Activated CD4-positive, alpha-beta memory T cell treated with anti-CD3 and anti-CD28 coated beads for 36 hours (primary cell): ENCODE results near the gene AATF. TPM values are rescaled to one million over a fixed set of nuclear protein-coding genes. Genes with fewer than 3 reads are reported as not detected.

Source experiments
- CTCF ChIA-PET: fragments of 350-600 bp; sonication (Branson Sonifier 250); formaldehyde crosslinking; loops from one replicate; lab custom pipeline; 2021; ENCODE audit warnings: antibody characterized with exemption, inconsistent platforms; lab: Charles Lee
- POLR2A ChIA-PET: fragments of 350-600 bp; sonication (Branson Sonifier 250); formaldehyde crosslinking; loops from one replicate; lab custom pipeline; 2021; ENCODE audit warnings: antibody characterized with exemption; lab: Charles Lee
- DNase-seq: peaks from one replicate; pipeline ENCODE4 v3.0.0-alpha.2; 2020
- H3K27ac Mint-ChIP-seq: one replicate; pipeline ENCODE4 v1.8.0; 2021; ENCODE audit warnings: mixed read lengths
- H3K27me3 Mint-ChIP-seq: one replicate; pipeline ENCODE4 v1.8.0; 2021; ENCODE audit warnings: mixed read lengths
- H3K36me3 Mint-ChIP-seq: one replicate; pipeline ENCODE4 v1.8.0; 2021; ENCODE audit warnings: mixed read lengths
- H3K4me1 Mint-ChIP-seq: one replicate; pipeline ENCODE4 v1.8.0; 2021; ENCODE audit warnings: low read depth, mixed read lengths
- H3K4me3 Mint-ChIP-seq: one replicate; pipeline ENCODE4 v1.8.0; 2021; ENCODE audit warnings: mild to moderate bottlenecking, mixed read lengths
- H3K9me3 Mint-ChIP-seq: one replicate; pipeline ENCODE4 v1.8.0; 2021; ENCODE audit warnings: mixed read lengths
- intact Hi-C: fragments of 100-400 bp; cut with micrococcal nuclease; formaldehyde crosslinking; loops from one replicate; pipeline ENCODE4 v1.15.1; 2023
- total RNA-seq, 2 experiments: library from RNA; stranded (reverse); gene quantifications; one replicate each; pipeline ENCODE4 v1.2.3, GENCODE V29; 2021

Gene AATF, protein sequence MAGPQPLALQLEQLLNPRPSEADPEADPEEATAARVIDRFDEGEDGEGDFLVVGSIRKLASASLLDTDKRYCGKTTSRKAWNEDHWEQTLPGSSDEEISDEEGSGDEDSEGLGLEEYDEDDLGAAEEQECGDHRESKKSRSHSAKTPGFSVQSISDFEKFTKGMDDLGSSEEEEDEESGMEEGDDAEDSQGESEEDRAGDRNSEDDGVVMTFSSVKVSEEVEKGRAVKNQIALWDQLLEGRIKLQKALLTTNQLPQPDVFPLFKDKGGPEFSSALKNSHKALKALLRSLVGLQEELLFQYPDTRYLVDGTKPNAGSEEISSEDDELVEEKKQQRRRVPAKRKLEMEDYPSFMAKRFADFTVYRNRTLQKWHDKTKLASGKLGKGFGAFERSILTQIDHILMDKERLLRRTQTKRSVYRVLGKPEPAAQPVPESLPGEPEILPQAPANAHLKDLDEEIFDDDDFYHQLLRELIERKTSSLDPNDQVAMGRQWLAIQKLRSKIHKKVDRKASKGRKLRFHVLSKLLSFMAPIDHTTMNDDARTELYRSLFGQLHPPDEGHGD
- total RNA-seq = 10 to 100 TPM; 85.6 to 89.1 TPM

DNA sequence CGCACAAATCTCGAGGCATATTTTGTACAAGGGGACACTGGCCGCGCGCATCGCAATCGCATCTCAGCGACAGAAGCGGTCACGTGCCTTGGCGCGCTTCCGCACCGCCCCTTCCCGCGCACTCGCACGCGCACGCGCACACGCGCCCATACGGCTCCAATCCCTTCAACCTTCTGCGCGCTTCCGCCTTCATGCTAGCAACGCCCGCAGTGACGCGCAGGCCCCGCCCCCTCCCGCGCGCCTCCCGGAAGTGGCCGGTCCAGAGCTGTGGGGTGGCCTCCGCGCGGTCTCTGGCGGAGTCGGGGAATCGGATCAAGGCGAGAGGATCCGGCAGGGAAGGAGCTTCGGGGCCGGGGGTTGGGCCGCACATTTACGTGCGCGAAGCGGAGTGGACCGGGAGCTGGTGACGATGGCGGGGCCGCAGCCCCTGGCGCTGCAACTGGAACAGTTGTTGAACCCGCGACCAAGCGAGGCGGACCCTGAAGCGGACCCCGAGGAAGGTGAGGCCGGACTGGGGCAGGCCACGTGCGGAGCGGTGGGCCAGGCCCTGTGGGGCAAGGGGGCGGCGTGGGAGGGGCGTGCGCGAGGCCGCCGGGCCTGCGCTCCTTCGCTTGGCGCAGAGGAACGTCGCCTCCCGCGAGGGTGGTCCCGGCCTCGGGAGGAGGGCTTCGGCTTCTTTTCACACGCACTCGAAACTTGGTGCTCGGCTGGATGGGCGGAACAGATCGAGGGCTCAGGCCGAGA lies at the start of gene AATF:
AATF (plus strand) TSS at position 238 of the 744 bp plus-strand sequence; CDS start at position 410, 172 bp downstream.
- H3K27ac Mint-ChIP-seq = peak within 1 kb of the TSS; percentile 89
- POLR2A ChIA-PET = interaction anchor here (0.6 to 2.1 kb wide), 6 partner anchors 9 to 340 kb away, joined by 3 to 9 read pairs (median 4); partner anchors contain the start of gene LHX1
- peaks cover 46% of the 10 kb centered on the region for H3K4me1 Mint-ChIP-seq
- DNase-seq = peak; percentile 97
- CTCF ChIA-PET = interaction anchor here (0.7 to 2.1 kb wide), 8 partner anchors 10 to 424 kb away, joined by 3 to 7 read pairs (median 3); no protein-coding TSS in a partner anchor
- H3K27me3 Mint-ChIP-seq = peaks cover 30% of the 10 kb centered on the region
- peak within 1 kb of the TSS; percentile 94 for H3K4me3 Mint-ChIP-seq
- H3K36me3 Mint-ChIP-seq = peaks cover 37% of the 10 kb centered on the region
- intact Hi-C loops = loop anchor here (5.0 to 10.0 kb wide), 5 partner anchors 78 to 796 kb away; partner anchors contain the start of gene HNF1B
- H3K9me3 Mint-ChIP-seq = no peaks in the 10 kb centered on the region

DNA sequence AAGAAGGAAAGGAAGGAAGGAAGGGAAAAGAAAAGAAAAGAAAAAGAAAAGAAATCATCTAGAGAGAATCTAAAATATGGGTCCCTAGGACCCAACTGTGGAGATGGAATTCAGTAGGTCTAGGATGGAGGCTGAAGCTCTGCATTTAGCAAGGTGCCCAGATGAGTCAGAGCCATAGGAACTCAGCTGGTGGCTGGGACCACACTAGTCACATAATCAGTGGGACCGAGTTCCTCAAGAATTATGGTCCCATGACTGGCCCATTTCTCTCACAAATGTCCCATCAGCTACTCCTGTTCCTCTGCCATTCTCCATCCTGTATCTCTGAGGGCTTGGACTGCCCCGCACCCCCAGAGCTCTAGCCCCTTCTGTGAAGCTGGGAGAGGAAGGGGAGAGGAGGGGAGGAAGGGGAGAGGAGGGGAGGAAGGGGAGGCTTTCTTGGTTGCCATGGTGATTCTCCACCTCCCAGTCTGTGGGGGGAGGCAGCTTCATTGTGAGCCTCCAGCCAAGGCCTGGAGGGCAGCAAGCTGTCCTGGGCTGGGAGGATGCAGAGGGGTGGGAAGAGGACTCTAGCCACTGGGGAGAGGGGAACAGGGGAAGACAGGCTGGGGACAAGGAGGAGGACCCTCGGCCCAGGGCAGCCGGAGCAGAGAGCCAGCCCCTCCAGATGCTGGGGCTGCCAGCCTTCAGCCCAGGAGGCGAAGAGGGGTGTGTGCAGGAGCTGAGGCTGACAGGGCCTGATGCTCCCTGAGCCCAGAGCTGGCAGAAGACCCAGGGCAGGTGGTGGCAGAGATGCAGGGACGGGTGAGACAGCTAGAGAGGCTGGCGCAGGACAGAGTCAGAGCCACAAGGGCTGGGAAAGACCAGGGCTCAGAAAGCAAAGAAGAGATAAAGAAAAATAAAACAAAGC lies 49.2 kb upstream of the AATF start:
- Mint-ChIP-seq H3K4me3 (no peak overlapping the region), H3K27ac (no peak overlapping the region), H3K27me3 (peaks cover 14% of the 10 kb centered on the region), H3K36me3 (no peaks in the 10 kb centered on the region), H3K4me1 (no peaks in the 10 kb centered on the region), H3K9me3 (no peaks in the 10 kb centered on the region)
- CTCF ChIA-PET = no interaction called here
- DNase-seq = no peak
- intact Hi-C loops = no loop called here
- POLR2A ChIA-PET = interaction anchor here (0.7 kb wide), 1 partner anchor 127 kb away, joined by 3 read pairs; no protein-coding TSS in a partner anchor

DNA sequence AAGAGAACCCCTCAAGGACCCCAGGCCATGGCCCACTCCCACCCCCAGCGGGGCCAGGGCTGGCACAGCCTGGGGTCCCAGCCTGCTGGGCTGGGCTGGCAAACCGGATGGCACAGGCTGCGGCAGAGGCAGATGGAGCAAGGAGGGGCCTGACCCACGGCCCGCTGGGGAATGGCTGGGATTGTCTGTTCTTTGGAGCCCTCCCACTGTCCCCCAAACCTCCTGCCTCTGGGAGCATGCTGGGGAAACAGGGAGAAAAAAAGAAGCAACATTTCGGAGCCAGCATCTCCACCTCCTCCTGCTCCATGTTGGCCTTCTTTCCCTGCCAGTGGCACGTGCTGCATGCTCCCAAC lies 48.6 kb upstream of the AATF start:
- CTCF ChIA-PET = no interaction called here
- H3K4me3 Mint-ChIP-seq = no peak overlapping the region
- no peaks in the 10 kb centered on the region for H3K9me3 Mint-ChIP-seq
- no peaks in the 10 kb centered on the region for H3K4me1 Mint-ChIP-seq
- H3K36me3 Mint-ChIP-seq = no peaks in the 10 kb centered on the region
- intact Hi-C loops = no loop called here
- no peak overlapping the region for H3K27ac Mint-ChIP-seq
- POLR2A ChIA-PET = no interaction called here
- DNase-seq = no peak
- peaks cover 14% of the 10 kb centered on the region for H3K27me3 Mint-ChIP-seq

DNA sequence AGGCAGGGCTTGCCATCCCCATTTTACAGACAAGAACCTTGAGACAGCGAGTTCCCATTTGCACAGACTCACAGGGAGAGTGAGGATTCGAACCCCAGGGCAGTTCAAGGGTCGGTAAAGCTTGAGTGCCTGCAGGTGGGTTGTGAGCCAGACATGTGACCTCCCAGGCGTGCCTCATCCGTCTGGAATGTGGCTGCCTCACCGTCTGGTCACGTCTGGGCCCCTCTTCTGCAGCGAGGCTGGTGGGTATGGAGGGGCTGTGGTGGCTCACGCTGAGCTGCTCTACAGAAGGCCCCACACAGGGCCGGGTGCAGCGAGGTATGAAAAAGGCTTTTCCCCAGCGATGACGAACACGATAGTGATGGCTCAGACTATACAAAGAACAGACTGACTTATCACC lies 47.2 kb upstream of the AATF start:
- H3K27ac Mint-ChIP-seq = no peak overlapping the region
- ChIA-PET POLR2A (no interaction called here), CTCF (no interaction called here)
- intact Hi-C loops = no loop called here
- H3K36me3 Mint-ChIP-seq = no peaks in the 10 kb centered on the region
- no peaks in the 10 kb centered on the region for H3K9me3 Mint-ChIP-seq
- H3K4me1 Mint-ChIP-seq = no peaks in the 10 kb centered on the region
- no peak overlapping the region for H3K4me3 Mint-ChIP-seq
- no peak for DNase-seq
- H3K27me3 Mint-ChIP-seq = peaks cover 15% of the 10 kb centered on the region

- Mint-ChIP-seq H3K9me3 (no peaks in the 10 kb centered on the region), H3K4me1 (no peaks in the 10 kb centered on the region), H3K4me3 (no peak overlapping the region), H3K27me3 (peaks cover 32% of the 10 kb centered on the region), H3K27ac (no peak overlapping the region), H3K36me3 (no peaks in the 10 kb centered on the region)
- ChIA-PET POLR2A (interaction anchor here (0.6 kb wide), 1 partner anchor 243 kb away, joined by 3 read pairs; no protein-coding TSS in a partner anchor), CTCF (no interaction called here)
- intact Hi-C loops = no loop called here
- DNase-seq = no peak
Measured at GRCh38 chr17:36907407-36907806, 41.3 kb upstream of the AATF start.

DNA sequence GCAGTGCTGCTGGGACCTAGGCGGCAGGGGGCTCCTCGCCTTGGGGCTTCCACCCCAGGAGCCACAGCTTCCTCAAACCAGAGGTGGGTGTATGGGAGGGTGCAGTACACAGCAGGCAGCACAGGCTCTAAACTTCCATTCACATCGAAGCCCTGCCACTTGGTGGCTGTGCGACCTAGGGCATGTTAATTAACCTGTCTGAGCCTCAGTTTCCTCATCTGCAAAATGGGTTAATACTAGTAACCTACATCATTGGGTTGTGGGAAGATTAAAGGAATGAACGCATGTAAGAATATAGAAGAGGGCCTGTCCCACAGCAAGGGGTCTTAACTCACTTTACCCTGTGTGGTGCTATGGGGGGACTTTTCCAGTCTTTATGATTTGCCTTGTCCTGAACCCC lies 38.2 kb upstream of the AATF start:
- Mint-ChIP-seq H3K9me3 (no peaks in the 10 kb centered on the region), H3K36me3 (no peaks in the 10 kb centered on the region), H3K27me3 (peaks cover 30% of the 10 kb centered on the region), H3K4me3 (no peak overlapping the region), H3K4me1 (no peaks in the 10 kb centered on the region), H3K27ac (no peak overlapping the region)
- CTCF ChIA-PET = no interaction called here
- intact Hi-C loops = no loop called here
- no peak for DNase-seq
- POLR2A ChIA-PET = no interaction called here

DNA sequence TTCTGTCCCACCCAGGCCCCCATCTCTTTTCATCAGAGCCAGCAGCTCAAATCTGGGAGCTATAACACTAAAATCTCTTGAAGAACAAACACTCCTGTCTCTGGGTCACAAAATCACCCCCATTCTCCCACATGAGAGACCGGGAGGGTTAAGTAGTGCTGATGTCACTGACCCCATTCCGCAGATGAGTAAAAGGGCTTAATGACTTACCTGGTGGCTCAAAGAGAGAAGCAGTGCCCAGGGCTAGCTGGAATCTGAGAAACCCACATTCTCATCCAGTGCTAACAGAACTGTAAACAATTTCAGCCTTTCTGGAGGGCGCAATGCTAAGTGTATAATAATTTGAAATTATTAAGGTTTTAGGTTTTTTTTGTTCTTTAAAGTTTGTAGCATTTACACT lies 37.8 kb upstream of the AATF start:
- POLR2A ChIA-PET = no interaction called here
- no peak for DNase-seq

DNA sequence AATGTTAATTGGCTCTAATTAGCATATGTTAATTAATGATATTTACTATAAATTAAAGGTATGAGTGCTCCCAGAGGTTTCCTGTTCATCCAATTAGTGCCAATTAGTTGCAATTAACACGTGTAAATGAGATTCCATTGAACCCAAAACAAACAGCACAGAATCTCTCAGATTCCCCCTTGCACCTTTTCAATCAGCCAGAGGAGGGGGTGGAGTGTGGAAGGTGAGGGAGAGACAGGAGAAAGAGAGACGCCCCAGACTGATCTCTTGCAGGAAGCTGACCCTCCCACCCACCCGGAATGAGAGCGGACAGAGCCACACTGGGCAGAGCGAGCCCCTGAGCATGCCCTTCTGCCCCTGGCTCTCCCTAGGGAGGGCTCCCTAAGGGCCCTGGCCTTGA lies 35.6 kb upstream of the AATF start:
- Mint-ChIP-seq H3K27ac (no peak overlapping the region), H3K9me3 (no peaks in the 10 kb centered on the region), H3K4me3 (no peak overlapping the region), H3K27me3 (peaks cover 20% of the 10 kb centered on the region), H3K4me1 (peaks cover 2% of the 10 kb centered on the region), H3K36me3 (no peaks in the 10 kb centered on the region)
- ChIA-PET CTCF (interaction anchor here (1.7 kb wide), 1 partner anchor 135 kb away, joined by 3 read pairs; no protein-coding TSS in a partner anchor), POLR2A (no interaction called here)
- DNase-seq = no peak
- intact Hi-C loops = no loop called here

More for the DNA sequence above, 37.8 kb upstream of the AATF start:
- CTCF ChIA-PET = no interaction called here
- Mint-ChIP-seq H3K36me3 (no peaks in the 10 kb centered on the region), H3K27me3 (peaks cover 29% of the 10 kb centered on the region), H3K9me3 (no peaks in the 10 kb centered on the region), H3K4me3 (no peak overlapping the region), H3K4me1 (no peaks in the 10 kb centered on the region), H3K27ac (no peak overlapping the region)
- intact Hi-C loops = no loop called here

GRCh38 chr17:36918211-36918691 lies 30.5 kb upstream of the AATF start:
- Mint-ChIP-seq H3K27ac (no peak overlapping the region), H3K27me3 (peaks cover 24% of the 10 kb centered on the region)

GRCh38 chr17:36919407-36919968 lies 29.3 kb upstream of the AATF start:
- no peak for DNase-seq
- H3K4me3 Mint-ChIP-seq = no peak overlapping the region
- ChIA-PET CTCF (no interaction called here), POLR2A (interaction anchor here (0.9 kb wide), 1 partner anchor 30 kb away, joined by 3 read pairs; the partner anchor contains the start of gene AATF)
- no peak overlapping the region for H3K27ac Mint-ChIP-seq
- H3K27me3 Mint-ChIP-seq = peaks cover 24% of the 10 kb centered on the region
- H3K4me1 Mint-ChIP-seq = peaks cover 23% of the 10 kb centered on the region
- no peaks in the 10 kb centered on the region for H3K9me3 Mint-ChIP-seq
- no peaks in the 10 kb centered on the region for H3K36me3 Mint-ChIP-seq
- intact Hi-C loops = no loop called here

More at GRCh38 chr17:36918211-36918691, 30.5 kb upstream of the AATF start:
- Mint-ChIP-seq H3K9me3 (no peaks in the 10 kb centered on the region), H3K36me3 (no peaks in the 10 kb centered on the region), H3K4me1 (peaks cover 23% of the 10 kb centered on the region), H3K4me3 (no peak overlapping the region)
- no peak for DNase-seq
- ChIA-PET CTCF (no interaction called here), POLR2A (interaction anchor here (1.1 kb wide), 1 partner anchor 44 kb away, joined by 3 read pairs; no protein-coding TSS in a partner anchor)
- intact Hi-C loops = no loop called here
